ENCODE measurements around the gene RNF182. TPM values are rescaled to one million over a fixed set of nuclear protein-coding genes. Genes with fewer than 3 reads are reported as not detected.

RNF182 gene
- total RNA-seq, 1 donor from 2014 or later: under 0.01 TPM

DNA sequence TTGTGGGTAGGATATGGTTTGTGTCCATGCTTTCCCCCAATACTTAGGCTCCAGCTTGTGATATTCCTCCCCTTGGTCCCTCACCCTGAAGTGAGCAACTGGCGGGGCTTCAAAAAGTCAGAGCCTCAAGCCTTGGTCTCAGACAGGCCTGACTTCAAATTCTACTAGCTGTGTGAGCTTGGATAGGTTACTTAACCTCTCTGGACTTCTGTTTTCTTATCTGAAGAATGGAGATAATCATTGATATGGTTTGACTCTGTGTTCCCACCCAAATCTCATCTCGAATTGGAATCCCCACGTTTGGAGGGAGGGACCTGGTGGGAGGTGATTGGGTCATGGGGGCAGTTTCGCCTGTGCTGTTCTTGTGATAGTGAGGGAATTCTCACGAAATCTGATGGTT, 97.9 kb downstream of the RNF182 start:
- Histone ChIP-seq H3K4me3 (ENCODE audit: low read length in 3 of 3) (no peak overlapping the region), H3K27me3 (ENCODE audit: control insufficient read depth in 3 of 3, insufficient read depth in 3 of 3, low read length in 3 of 3) (peaks cover 0 to 7% (median 6%) of the 10 kb centered on the region in 3 donors), H3K4me1 (ENCODE audit: control insufficient read depth in 3 of 3, insufficient read depth in 3 of 3, low read length in 3 of 3) (peaks cover 0 to 4% (median 3%) of the 10 kb centered on the region in 3 donors), H3K27ac (ENCODE audit: low read depth, low read length) (no peak overlapping the region), H3K9ac (ENCODE audit: low read depth in 1 of 3, low read length in 3 of 3) (no peak overlapping the region), H3K9me3 (ENCODE audit: control insufficient read depth in 3 of 3, low read length in 3 of 3) (no peaks in the 10 kb centered on the region), H3K36me3 (ENCODE audit: control insufficient read depth in 3 of 3, insufficient read depth in 3 of 3, low read length in 3 of 3) (no peaks in the 10 kb centered on the region)

DNA sequence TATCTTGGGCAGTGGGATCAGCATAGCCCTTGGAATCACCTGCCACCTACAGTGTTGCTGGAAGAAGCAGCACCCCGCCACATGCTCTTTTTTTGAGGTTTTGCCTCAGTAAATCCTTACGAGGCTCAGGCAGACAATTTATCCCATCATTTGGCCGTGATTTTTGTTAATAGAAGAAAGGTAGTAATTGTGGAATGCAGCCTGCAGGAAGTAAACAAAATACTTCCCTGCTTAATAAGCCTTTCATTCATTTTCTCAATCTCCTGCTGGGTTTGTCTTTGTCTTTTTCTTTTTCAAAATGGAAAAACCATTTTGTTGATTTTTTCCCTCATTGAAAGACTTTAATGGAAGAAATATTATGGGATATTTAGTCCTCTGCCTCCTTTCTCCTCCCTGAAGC, 99.1 kb downstream of the RNF182 start:
- Histone ChIP-seq H3K36me3 (ENCODE audit: control insufficient read depth in 3 of 3, insufficient read depth in 3 of 3, low read length in 3 of 3) (no peaks in the 10 kb centered on the region), H3K9me3 (ENCODE audit: control insufficient read depth in 3 of 3, low read length in 3 of 3) (no peaks in the 10 kb centered on the region), H3K27ac (ENCODE audit: low read depth, low read length) (no peak overlapping the region), H3K9ac (ENCODE audit: low read depth in 1 of 3, low read length in 3 of 3) (no peak overlapping the region), H3K27me3 (ENCODE audit: control insufficient read depth in 3 of 3, insufficient read depth in 3 of 3, low read length in 3 of 3) (peaks cover 0 to 13% (median 6%) of the 10 kb centered on the region in 3 donors), H3K4me1 (ENCODE audit: control insufficient read depth in 3 of 3, insufficient read depth in 3 of 3, low read length in 3 of 3) (peaks cover 0 to 4% (median 3%) of the 10 kb centered on the region in 3 donors), H3K4me3 (ENCODE audit: low read length in 3 of 3) (no peak overlapping the region)

DNA sequence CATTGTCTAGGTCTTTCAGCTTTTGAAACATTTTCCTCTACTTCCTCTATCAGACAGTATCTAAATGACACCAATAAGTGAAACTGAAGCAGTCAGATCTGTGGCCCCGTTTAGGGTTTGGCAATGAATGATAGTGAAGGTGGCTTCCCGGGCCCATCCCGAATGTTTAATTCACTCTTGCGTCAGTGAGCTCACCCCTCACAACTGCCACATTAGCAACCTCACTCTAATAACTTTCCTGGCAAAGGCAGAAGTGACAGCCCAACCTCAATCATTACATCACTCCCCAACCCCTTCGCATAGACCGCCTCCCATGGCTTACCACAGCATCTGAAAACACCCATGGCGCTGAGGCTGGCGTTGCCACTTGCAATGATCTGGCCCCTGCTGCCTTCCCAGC, 100.4 kb downstream of the RNF182 start:
- Histone ChIP-seq H3K4me1 (ENCODE audit: control insufficient read depth in 3 of 3, insufficient read depth in 3 of 3, low read length in 3 of 3) (peaks cover 0 to 4% (median 3%) of the 10 kb centered on the region in 3 donors), H3K27ac (ENCODE audit: low read depth, low read length) (no peak overlapping the region), H3K27me3 (ENCODE audit: control insufficient read depth in 3 of 3, insufficient read depth in 3 of 3, low read length in 3 of 3) (peaks cover 0 to 13% (median 6%) of the 10 kb centered on the region in 3 donors), H3K4me3 (ENCODE audit: low read length in 3 of 3) (no peak overlapping the region), H3K9me3 (ENCODE audit: control insufficient read depth in 3 of 3, low read length in 3 of 3) (no peaks in the 10 kb centered on the region), H3K36me3 (ENCODE audit: control insufficient read depth in 3 of 3, insufficient read depth in 3 of 3, low read length in 3 of 3) (no peaks in the 10 kb centered on the region), H3K9ac (ENCODE audit: low read depth in 1 of 3, low read length in 3 of 3) (no peak overlapping the region)

DNA sequence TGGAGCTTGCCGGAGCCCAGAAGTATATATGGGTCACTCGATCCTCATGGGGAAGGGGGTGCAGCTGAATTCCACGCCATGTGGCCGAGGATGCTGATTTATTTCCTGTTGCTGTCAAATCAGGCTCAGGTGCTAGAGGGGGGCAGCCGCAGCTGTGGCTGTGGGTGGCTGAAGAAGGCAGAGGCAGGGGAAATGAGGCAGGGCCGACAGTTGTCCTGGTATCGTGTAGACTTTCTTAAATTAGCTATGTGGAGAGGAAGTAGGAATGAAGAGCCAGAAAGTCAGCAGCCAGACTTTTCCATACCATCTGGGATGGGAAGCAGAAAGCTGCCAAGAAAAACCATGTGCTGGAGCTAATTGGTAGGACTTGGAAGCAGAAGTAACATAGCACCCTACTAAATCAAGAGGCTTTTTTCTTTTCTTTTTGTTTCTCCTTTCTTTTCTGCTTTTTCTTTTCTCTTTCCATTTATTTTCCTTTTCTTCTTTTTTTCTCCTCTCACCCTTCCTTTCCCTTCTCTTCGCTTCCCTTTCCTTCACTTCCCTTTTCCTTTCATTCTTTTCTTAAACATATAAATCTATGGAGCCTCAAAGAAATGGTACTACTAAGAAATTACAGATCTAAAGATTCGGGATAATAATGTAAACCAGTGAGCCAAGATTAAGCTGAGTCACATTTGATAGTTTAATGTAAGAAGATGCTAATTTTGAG, 102.2 kb downstream of the RNF182 start:
- H3K27ac ChIP-seq (ENCODE audit: low read depth, low read length): no peak overlapping the region

DNA sequence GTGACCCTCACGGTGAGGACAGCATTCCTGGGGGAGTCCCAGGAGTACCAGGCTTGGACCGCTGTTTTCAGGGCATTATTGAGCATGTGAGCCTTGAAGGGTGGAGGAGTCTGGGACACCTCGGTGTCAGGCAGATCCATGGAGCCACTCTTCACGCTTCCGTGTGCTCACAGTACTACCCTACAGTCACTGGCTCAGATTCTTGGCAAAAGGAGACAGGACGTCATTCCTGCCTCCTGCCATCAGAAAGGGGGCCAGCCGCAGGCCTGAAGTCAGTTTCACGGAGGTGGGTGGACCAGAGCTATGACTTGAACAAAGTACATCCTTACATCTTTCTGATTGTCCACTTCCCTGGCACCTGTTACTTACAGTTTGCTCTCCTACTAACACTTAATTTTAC, 103.9 kb downstream of the RNF182 start:
- Histone ChIP-seq H3K27me3 (ENCODE audit: control insufficient read depth in 3 of 3, insufficient read depth in 3 of 3, low read length in 3 of 3) (peaks cover 0 to 17% (median 7%) of the 10 kb centered on the region in 3 donors), H3K4me1 (ENCODE audit: control insufficient read depth in 3 of 3, insufficient read depth in 3 of 3, low read length in 3 of 3) (peaks cover 0 to 4% (median 3%) of the 10 kb centered on the region in 3 donors), H3K27ac (ENCODE audit: low read depth, low read length) (no peak overlapping the region), H3K9me3 (ENCODE audit: control insufficient read depth in 3 of 3, low read length in 3 of 3) (no peaks in the 10 kb centered on the region), H3K9ac (ENCODE audit: low read depth in 1 of 3, low read length in 3 of 3) (no peak overlapping the region), H3K4me3 (ENCODE audit: low read length in 3 of 3) (no peak overlapping the region), H3K36me3 (ENCODE audit: control insufficient read depth in 3 of 3, insufficient read depth in 3 of 3, low read length in 3 of 3) (no peaks in the 10 kb centered on the region)

More for the DNA sequence above, 102.2 kb downstream of the RNF182 start:
- Histone ChIP-seq H3K36me3 (ENCODE audit: control insufficient read depth in 3 of 3, insufficient read depth in 3 of 3, low read length in 3 of 3) (no peaks in the 10 kb centered on the region), H3K9me3 (ENCODE audit: control insufficient read depth in 3 of 3, low read length in 3 of 3) (no peaks in the 10 kb centered on the region), H3K27me3 (ENCODE audit: control insufficient read depth in 3 of 3, insufficient read depth in 3 of 3, low read length in 3 of 3) (peaks cover 0 to 13% (median 5%) of the 10 kb centered on the region in 3 donors), H3K4me3 (ENCODE audit: low read length in 3 of 3) (no peak overlapping the region), H3K9ac (ENCODE audit: low read depth in 1 of 3, low read length in 3 of 3) (no peak overlapping the region), H3K4me1 (ENCODE audit: control insufficient read depth in 3 of 3, insufficient read depth in 3 of 3, low read length in 3 of 3) (peaks cover 0 to 4% (median 3%) of the 10 kb centered on the region in 3 donors)

DNA sequence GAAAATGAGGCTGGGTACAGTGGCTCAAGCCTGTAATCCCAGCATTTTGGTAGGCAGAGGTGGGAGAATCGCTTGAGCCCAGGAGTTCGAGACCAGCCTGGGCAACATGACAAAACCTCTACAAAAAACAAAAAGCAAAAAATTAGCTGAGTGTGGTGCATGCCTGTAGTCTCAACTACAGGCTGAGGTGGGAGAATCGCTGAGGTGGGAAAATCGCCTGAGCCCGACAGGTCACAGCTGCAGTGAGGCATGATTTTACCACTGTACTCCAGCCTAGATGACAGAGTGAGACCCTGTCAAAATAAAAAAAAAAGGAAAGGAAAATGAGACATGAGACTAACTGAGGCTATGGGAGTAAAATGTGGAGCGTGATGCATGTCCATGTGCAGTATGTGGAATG, 104.9 kb downstream of the RNF182 start:
- no peaks in the 10 kb centered on the region for H3K36me3 ChIP-seq (ENCODE audit: control insufficient read depth in 3 of 3, insufficient read depth in 3 of 3, low read length in 3 of 3)

More for the DNA sequence above, 104.9 kb downstream of the RNF182 start:
- no peak overlapping the region for H3K9ac ChIP-seq (ENCODE audit: low read depth in 1 of 3, low read length in 3 of 3)
- H3K4me3 ChIP-seq (ENCODE audit: low read length in 3 of 3): no peak overlapping the region
- peaks cover 7 to 24% (median 10%) of the 10 kb centered on the region in 3 donors for H3K27me3 ChIP-seq (ENCODE audit: control insufficient read depth in 3 of 3, insufficient read depth in 3 of 3, low read length in 3 of 3)
- no peaks in the 10 kb centered on the region for H3K9me3 ChIP-seq (ENCODE audit: control insufficient read depth in 3 of 3, low read length in 3 of 3)
- no peak overlapping the region for H3K27ac ChIP-seq (ENCODE audit: low read depth, low read length)
- H3K4me1 ChIP-seq (ENCODE audit: control insufficient read depth in 3 of 3, insufficient read depth in 3 of 3, low read length in 3 of 3): peaks cover 0 to 4% (median 3%) of the 10 kb centered on the region in 3 donors

Other genes with a start within 250 kb of the RNF182 start
- 39.1 TPM for gene RANBP9, start 213.1 kb upstream of the RNF182 start, total RNA-seq
- 4.7 TPM for gene MCUR1, start 110.4 kb upstream of the RNF182 start, total RNA-seq
- gene CD83, start 192.8 kb downstream of the RNF182 start, total RNA-seq: 13.6 TPM

All from skeletal muscle tissue (tissue), 4 donors.